Ishikawa (cell line): ENCODE measurements around the gene FAM98C.

Source experiments
- CREB1 ChIP-seq: IDR thresholded peaks from 2 replicates; pipeline ENCODE4 v1.6.1; 2012; ENCODE audit warnings: low read depth
- EP300 ChIP-seq: IDR thresholded peaks from 2 replicates; pipeline ENCODE4 v1.6.1; 2012; ENCODE audit warnings: borderline replicate concordance
- FOXM1 ChIP-seq: IDR thresholded peaks from 2 replicates; pipeline ENCODE4 v1.6.1; 2012; ENCODE audit warnings: low read depth, borderline replicate concordance
- MAX ChIP-seq: IDR thresholded peaks from 2 replicates; pipeline ENCODE4 v1.6.1; 2012
- NFIC ChIP-seq: IDR thresholded peaks from 2 replicates; pipeline ENCODE4 v1.6.1; 2012
- RAD21 ChIP-seq: IDR thresholded peaks from 2 replicates; pipeline ENCODE4 v1.6.1; 2012; ENCODE audit warnings: low read depth
- TCF12 ChIP-seq: IDR thresholded peaks from 2 replicates; pipeline ENCODE4 v1.6.1; 2012; ENCODE audit warnings: low read depth
- YY1 ChIP-seq: IDR thresholded peaks from 2 replicates; pipeline ENCODE4 v1.6.1; 2012; ENCODE audit warnings: low read depth
- ZBTB7A ChIP-seq: IDR thresholded peaks from 2 replicates; pipeline ENCODE4 v1.6.1; 2012; ENCODE audit warnings: low read depth
- TF ChIP-seq, protein P1 (sequence below): IDR thresholded peaks from 2 replicates; pipeline ENCODE4 v1.6.1; 2012

- TF ChIP-seq MAX, result no peak
- no peak for TF ChIP-seq ZBTB7A
- TF ChIP-seq EP300, result no peak
- no peak for TF ChIP-seq FOXM1
- no peak for TF ChIP-seq YY1
- TF ChIP-seq, protein P1, sequence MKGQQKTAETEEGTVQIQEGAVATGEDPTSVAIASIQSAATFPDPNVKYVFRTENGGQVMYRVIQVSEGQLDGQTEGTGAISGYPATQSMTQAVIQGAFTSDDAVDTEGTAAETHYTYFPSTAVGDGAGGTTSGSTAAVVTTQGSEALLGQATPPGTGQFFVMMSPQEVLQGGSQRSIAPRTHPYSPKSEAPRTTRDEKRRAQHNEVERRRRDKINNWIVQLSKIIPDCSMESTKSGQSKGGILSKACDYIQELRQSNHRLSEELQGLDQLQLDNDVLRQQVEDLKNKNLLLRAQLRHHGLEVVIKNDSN, result no peak
- no peak for TF ChIP-seq NFIC
- no peak for TF ChIP-seq RAD21
- TF ChIP-seq TCF12, result no peak
- TF ChIP-seq CREB1, result no peak
Measured at GRCh38 chr19:38383743-38384142, 19.1 kb upstream of the FAM98C start.
